GM08714 (cell line): ENCODE results near the gene KIF19.
"Not testable (repeated sequence)": the region's sequence is repeated elsewhere in the genome, so short reads cannot be mapped to it uniquely, and the experiment has no call there.

Experiments used
- H3K4me3 ChIP-seq: fragments of 200-500 bp; sonication (Bioruptor generic); 2 replicates; pipeline ENCODE4 v1.5.1; 2014; ENCODE audit warnings: mild to moderate bottlenecking, low read length, inconsistent platforms
- ZNF274 ChIP-seq: IDR thresholded peaks from 2 replicates; pipeline ENCODE4 v1.6.1; 2012; ENCODE audit warnings: mild to moderate bottlenecking, low read depth, low read length

The KIF19 gene

GRCh38 chr17:74391771-74392170, 65.7 kb downstream of the KIF19 start:
- no peak overlapping the region for H3K4me3 ChIP-seq
- TF ChIP-seq ZNF274 = no peak

GRCh38 chr17:74392848-74393247, 66.8 kb downstream of the KIF19 start:
- no peak for TF ChIP-seq ZNF274
- no peak overlapping the region for H3K4me3 ChIP-seq

GRCh38 chr17:74393346-74393942, 67.4 kb downstream of the KIF19 start:
- TF ChIP-seq ZNF274 = no peak
- no peak overlapping the region for H3K4me3 ChIP-seq

- H3K4me3 ChIP-seq = no peak overlapping the region
- no peak for TF ChIP-seq ZNF274
Measured at GRCh38 chr17:74394275-74394950, 68.4 kb downstream of the KIF19 start.

GRCh38 chr17:74394977-74395376, 69.0 kb downstream of the KIF19 start:
- H3K4me3 ChIP-seq = no peak overlapping the region
- no peak for TF ChIP-seq ZNF274

- TF ChIP-seq ZNF274 = no peak
Measured at GRCh38 chr17:74396567-74396966, 70.5 kb downstream of the KIF19 start.

GRCh38 chr17:74402048-74402447, 76.0 kb downstream of the KIF19 start:
- no peak overlapping the region for H3K4me3 ChIP-seq
- TF ChIP-seq ZNF274 = no peak

More at GRCh38 chr17:74396567-74396966, 70.5 kb downstream of the KIF19 start:
- no peak overlapping the region for H3K4me3 ChIP-seq

GRCh38 chr17:74403512-74404137, 77.6 kb downstream of the KIF19 start:
- no peak overlapping the region for H3K4me3 ChIP-seq
- no peak for TF ChIP-seq ZNF274

- H3K4me3 ChIP-seq = no peak overlapping the region
- TF ChIP-seq ZNF274 = no peak
Measured at GRCh38 chr17:74404218-74404617, 78.2 kb downstream of the KIF19 start.

- H3K4me3 ChIP-seq = no peak overlapping the region
- TF ChIP-seq ZNF274 = no peak
Measured at GRCh38 chr17:74404789-74405188, 78.8 kb downstream of the KIF19 start.

GRCh38 chr17:74405311-74405710, 79.3 kb downstream of the KIF19 start:
- not testable (repeated sequence) for H3K4me3 ChIP-seq
